HepG2 (cell line): Measurements from ENCODE around the gene ALDH2. TPM values are rescaled to one million over a fixed set of nuclear protein-coding genes. Genes with fewer than 3 reads are reported as not detected.

Experiments
- ATAC-seq: fragments of 200-7000 bp; cut with Tn5 transposase; 3 replicates; pipeline ENCODE4 v1.9.1; 2020; ENCODE audit warnings: mild to moderate bottlenecking, moderate library complexity
- BruUV-seq: library from RNA; stranded (reverse); fragments of 400-500 nt; replicated peaks from 2 replicates; lab custom pipeline; 2021; lab: Mats Ljungman, UMichigan
- CTCF ChIA-PET: fragments of 300-600 bp; formaldehyde crosslinking; extraction: SDS; loops from one replicate; lab custom pipeline; 2021; ENCODE audit warnings: low total read pairs, inconsistent platforms, low intra/inter-chr PET ratio; lab: Yijun Ruan, JAX
- POLR2A ChIA-PET: fragments of 350-600 bp; sonication (Branson Sonifier 250); formaldehyde crosslinking; loops from one replicate; lab custom pipeline; 2020; ENCODE audit warnings: antibody characterized with exemption, inconsistent platforms; lab: Yijun Ruan, JAX
- DNase-seq: peaks from one replicate; pipeline ENCODE4 v3.0.0-alpha.2; 2015; ENCODE audit warnings: low spot score
- FAIRE-seq: peaks from 3 replicates; lab custom pipeline; 2011; peaks lifted over from hg19 to GRCh38; lab: Jason Lieb, UNC
- H2AFZ ChIP-seq: one replicate; pipeline ENCODE4 v1.6.1; 2011; ENCODE audit warnings: low read length, inconsistent platforms
- H3K27ac ChIP-seq: fragments of 300-600 bp; 3 replicates; pipeline ENCODE4 v1.8.0; 2011; ENCODE audit warnings: mixed run types, mild to moderate bottlenecking, mixed read lengths, low read length, inconsistent platforms; ENCODE audit not compliant: insufficient read depth; ENCODE audit errors: extremely low read length
- H3K27me3 ChIP-seq, 2 experiments: fragments of 200-600 bp in 1 of 2; 2 replicates in 1 of 2; 3 replicates in 1 of 2; pipeline versions ENCODE4 v1.6.0 to v1.8.0; 2011; ENCODE audit warnings: low read length in 2 of 2, mild to moderate bottlenecking in 2 of 2, moderate library complexity in 2 of 2, inconsistent platforms in 1 of 2; ENCODE audit not compliant: insufficient read depth in 2 of 2, control insufficient read depth in 1 of 2
- H3K36me3 ChIP-seq, 2 experiments: fragments of 200-600 bp in 1 of 2; replicated peaks in 1 of 2; 2 replicates in 1 of 2; 3 replicates in 1 of 2; pipeline versions ENCODE4 v1.5.1 to v1.8.0; 2011; ENCODE audit warnings: low read length in 2 of 2, inconsistent platforms in 1 of 2; ENCODE audit not compliant: insufficient read depth in 2 of 2, control insufficient read depth in 1 of 2
- H3K4me1 ChIP-seq: 2 replicates; pipeline ENCODE4 v1.5.1; 2012; ENCODE audit warnings: low read length, inconsistent platforms; ENCODE audit not compliant: insufficient read depth
- H3K4me2 ChIP-seq: 2 replicates; pipeline ENCODE4 v1.6.0; 2011; ENCODE audit warnings: low read depth, low read length, inconsistent platforms
- H3K4me3 ChIP-seq, 3 experiments: fragments of 200-600 bp in 1 of 3; sonication (generic), shearing (Covaris generic) in 1 of 3; replicated peaks in 1 of 3; 2 replicates each; pipeline ENCODE4 v1.5.1; 2011 to 2016; ENCODE audit warnings: low read length in 3 of 3, inconsistent platforms in 2 of 3, low read depth in 2 of 3, mild to moderate bottlenecking in 2 of 3, control low read depth in 1 of 3, mixed read lengths in 1 of 3; ENCODE audit not compliant: insufficient read depth in 1 of 3
- H3K79me2 ChIP-seq: one replicate; pipeline ENCODE4 v1.6.1; 2011; ENCODE audit warnings: low read length, inconsistent platforms; ENCODE audit not compliant: insufficient read depth
- H3K9ac ChIP-seq: 2 replicates; pipeline ENCODE4 v1.6.0; 2011; ENCODE audit warnings: mild to moderate bottlenecking, low read depth, low read length, inconsistent platforms; ENCODE audit not compliant: insufficient read depth
- H3K9me3 ChIP-seq: 2 replicates; pipeline ENCODE4 v1.5.1; 2012; ENCODE audit warnings: mild to moderate bottlenecking, low read length
- H4K20me1 ChIP-seq: 2 replicates; pipeline ENCODE4 v1.6.0; 2011; ENCODE audit warnings: inconsistent platforms, mild to moderate bottlenecking, low read length, moderate library complexity; ENCODE audit not compliant: insufficient read depth
- FOXK2 ChIP-seq: fragments of 450-650 bp; IDR thresholded peaks from 2 replicates; pipeline ENCODE4 v1.6.1; 2016
- FOXP1 ChIP-seq, 2 experiments: fragments of 450-650 bp in 1 of 2; IDR thresholded peaks; 2 replicates each; pipeline ENCODE4 v1.6.1; 2017 to 2018; ENCODE audit warnings: antibody characterized with exemption in 1 of 2
- MBD4 ChIP-seq: IDR thresholded peaks from 2 replicates; pipeline ENCODE4 v1.6.1; 2012; ENCODE audit warnings: low read length, inconsistent platforms, borderline replicate concordance
- MED1 ChIP-seq: sonication (generic); formaldehyde crosslinking; IDR thresholded peaks from 2 replicates; pipeline ENCODE4 v1.4.0; 2020; ENCODE audit warnings: missing genetic modification reagents
- MLX ChIP-seq: IDR thresholded peaks from 2 replicates; pipeline ENCODE4 v1.6.1; 2016
- MNT ChIP-seq: fragments of 450-650 bp; IDR thresholded peaks from 2 replicates; pipeline ENCODE4 v1.6.1; 2016
- MXI1 ChIP-seq: IDR thresholded peaks from 3 replicates; pipeline ENCODE4 v1.6.1; 2012; ENCODE audit warnings: low read depth, low read length, inconsistent platforms, borderline replicate concordance
- PAXIP1 ChIP-seq: sonication (generic); formaldehyde crosslinking; conservative IDR thresholded peaks from 2 replicates; pipeline ENCODE4 v1.4.0; 2020; ENCODE audit warnings: mild to moderate bottlenecking, missing genetic modification reagents, moderate library complexity
- RARA ChIP-seq: IDR thresholded peaks from 2 replicates; pipeline ENCODE4 v1.6.1; 2016; ENCODE audit warnings: missing genetic modification reagents, missing compliant biosample characterization
- SAP130 ChIP-seq: IDR thresholded peaks from 2 replicates; pipeline ENCODE4 v1.6.1; 2016; ENCODE audit warnings: low read depth
- SOX13 ChIP-seq, 3 experiments: fragments of 450-650 bp in 1 of 3; sonication (generic) in 1 of 3; formaldehyde crosslinking in 1 of 3; IDR thresholded peaks in 2 of 3; conservative IDR thresholded peaks in 1 of 3; 2 replicates each; pipeline versions ENCODE4 v1.5.0 to v1.6.1; 2016 to 2020; ENCODE audit warnings: antibody characterized with exemption in 1 of 3, mild to moderate bottlenecking in 1 of 3, missing compliant biosample characterization in 1 of 3, missing genetic modification reagents in 1 of 3, moderate library complexity in 1 of 3
- SOX5 ChIP-seq: IDR thresholded peaks from 2 replicates; pipeline ENCODE4 v1.6.1; 2016; ENCODE audit warnings: borderline replicate concordance
- SP140L ChIP-seq: sonication (generic); formaldehyde crosslinking; IDR thresholded peaks from 2 replicates; pipeline ENCODE4 v1.4.0; 2020; ENCODE audit warnings: missing genetic modification reagents, borderline replicate concordance
- ZNF362 ChIP-seq: sonication (generic); formaldehyde crosslinking; IDR thresholded peaks from 2 replicates; pipeline ENCODE4 v1.4.0; 2020; ENCODE audit warnings: missing genetic modification reagents, mild to moderate bottlenecking, borderline replicate concordance
- ZNF563 ChIP-seq: sonication (generic); formaldehyde crosslinking; IDR thresholded peaks from 2 replicates; pipeline ENCODE4 v1.8.0; 2022; ENCODE audit warnings: mild to moderate bottlenecking, moderate library complexity, missing genetic modification reagents
- ZSCAN22 ChIP-seq: sonication (generic); formaldehyde crosslinking; IDR thresholded peaks from 2 replicates; pipeline ENCODE4 v1.4.0; 2020; ENCODE audit warnings: mild to moderate bottlenecking, missing genetic modification reagents
- ZSCAN29 ChIP-seq: sonication (generic); formaldehyde crosslinking; conservative IDR thresholded peaks from 2 replicates; pipeline ENCODE4 v1.4.0; 2020; ENCODE audit warnings: mild to moderate bottlenecking, missing genetic modification reagents
- WGBS: methylation state at CpG from one replicate; pipeline ENCODE4 v1.1.6; 2017; ENCODE audit warnings: low lambda C conversion rate; 5-methylcytosine and 5-hydroxymethylcytosine counted together
- in situ Hi-C: cut with HindIII; loops from 2 replicates; pipeline ENCODE4 v1.10.0; 2017; ENCODE audit warnings: low pct_unique_long_range_greater_than_20kb; ENCODE audit not compliant: extremely low pct_ligation_motif_present
- intact Hi-C: fragments of 100-400 bp; cut with micrococcal nuclease; formaldehyde crosslinking; loops from one replicate; pipeline ENCODE4 v1.10.0; 2022; ENCODE audit not compliant: unreplicated experiment
- polyA plus RNA-seq, 8 experiments: library from polyadenylated mRNA; depleted of rRNA in 3 of 8; stranded (reverse) in 7 of 8; unstranded in 1 of 8; fragments of >200 nt; fragmentation: Illumina TruSeq in 4 of 8; extraction: Trizol in 4 of 8; gene quantifications; 2 replicates each; pipeline versions ENCODE4 v1.2.1 to v1.2.3, GENCODE V29; 2011 to 2016; ENCODE audit warnings: low read depth in 4 of 8, missing spikeins in 1 of 8, mixed read lengths in 1 of 8; ENCODE audit not compliant: insufficient read depth in 1 of 8
- total RNA-seq, 5 experiments: library from RNA; depleted of rRNA; stranded (reverse); fragments of >200 nt; fragmentation: Illumina TruSeq; extraction: Trizol; gene quantifications; 2 replicates each; pipeline ENCODE4 v1.2.3, GENCODE V29; 2016; ENCODE audit warnings: low read depth in 1 of 5

The ALDH2 gene
- total and polyA plus RNA-seq, 2 of the 13 experiments (the other 11 are each of a cell fraction or from before 2014, with no cell fraction given), result 78.8 to 103 TPM

- no peaks in the 10 kb centered on the region for H3K79me2 ChIP-seq
- intact Hi-C loops, result no loop called here
- H3K36me3 ChIP-seq, result peaks cover 9 to 41% of the 10 kb centered on the region in 2 experiments; a peak in 4 of 5 replicates
- FAIRE-seq (no peak), DNase-seq (no peak), ATAC-seq (peak; percentile 83)
- 84% methylated on average over 7 of the region's 7 CpGs for WGBS
- CTCF ChIA-PET, result no interaction called here
- H3K9me3 ChIP-seq, result no peaks in the 10 kb centered on the region
- POLR2A ChIA-PET, result interaction anchor here (0.6 kb wide), 1 partner anchor 227 kb away, joined by 5 read pairs; no protein-coding TSS in a partner anchor
- in situ Hi-C loops, result no loop called here
- H3K4me2 ChIP-seq, result no peak overlapping the region
- no peaks in the 10 kb centered on the region for H3K27me3 ChIP-seq
- no TSS peak for BruUV-seq
- no peak overlapping the region for H2AFZ ChIP-seq
- H3K4me1 ChIP-seq, result peaks cover 15% of the 10 kb centered on the region
- no peak overlapping the region for H3K27ac ChIP-seq
- no peaks in the 10 kb centered on the region for H4K20me1 ChIP-seq
- no peak overlapping the region for H3K4me3 ChIP-seq
- H3K9ac ChIP-seq, result no peak overlapping the region
- TF ChIP-seq SP140L (CRISPR knock-in tag), result no peak
- TF ChIP-seq ZSCAN22 (CRISPR knock-in tag), result no peak
- TF ChIP-seq SOX13 (IDR thresholded peaks at IDR 0.05), result no peak
- 0 out of 4 replicates have a peak, but pooled peaks of 1 of the 2 experiments have one; percentile 15 for TF ChIP-seq SOX13 (CRISPR knock-in tag; conservative IDR thresholded peaks at IDR 0.05 in 1 of 2, IDR thresholded peaks at IDR 0.05 in 1 of 2)
- peak; percentile 55 for TF ChIP-seq PAXIP1 (CRISPR knock-in tag)
- no peak for TF ChIP-seq FOXP1 (IDR thresholded peaks at IDR 0.05)
- 0 out of 2 replicates have a peak, but pooled peaks have one; percentile 10 for TF ChIP-seq FOXP1 (CRISPR knock-in tag; IDR thresholded peaks at IDR 0.05)
- TF ChIP-seq FOXK2, result peak; percentile 34; the same call in 1 of the 2 replicates
- 0 out of 2 replicates have a peak, but pooled peaks have one; percentile 32 for TF ChIP-seq ZNF362 (CRISPR knock-in tag)
- TF ChIP-seq SOX5 (CRISPR knock-in tag), result peak; percentile 32; the same call in 1 of the 2 replicates
- TF ChIP-seq MLX (CRISPR knock-in tag), result peak; percentile 38; the same call in 1 of the 2 replicates
- 0 out of 2 replicates have a peak, but pooled peaks have one; percentile 24 for TF ChIP-seq MED1
- no peak for TF ChIP-seq MBD4
- peak; percentile 52 for TF ChIP-seq SAP130 (CRISPR knock-in tag)
- TF ChIP-seq RARA (CRISPR knock-in tag), result 0 out of 2 replicates have a peak, but pooled peaks have one; percentile 11
- TF ChIP-seq MXI1, result peak; percentile 13; the same call in 1 of the 3 replicates
- TF ChIP-seq ZNF563 (CRISPR knock-in tag), result no peak
- no peak for TF ChIP-seq ZSCAN29 (CRISPR knock-in tag)
- 0 out of 2 replicates have a peak, but pooled peaks have one; percentile 17 for TF ChIP-seq MNT
Measured at GRCh38 chr12:111807232-111807631, 40.5 kb downstream of the ALDH2 start.
